ENCODE measurements around the gene MLN. TPM values are rescaled to one million over a fixed set of nuclear protein-coding genes. Genes with fewer than 3 reads are reported as not detected.

Gene MLN
- total and polyA plus RNA-seq, 10 donors: not detected

Other genes with a start within 250 kb of the MLN start
- gene BAK1, start 223.7 kb downstream of the MLN start, total RNA-seq: 10 to 100 TPM; 22.6 to 34.4 (median 28.3) TPM
- gene BAK1, start 223.7 kb downstream of the MLN start, polyA plus RNA-seq: 10 to 100 TPM; 14.9 to 32.2 (median 20.6) TPM
- 10 to 100 TPM; 42.1 to 95.6 (median 68.1) TPM for gene ITPR3, start 182.7 kb downstream of the MLN start, total RNA-seq
- 10 to 100 TPM in 2 of 3 donors, 1 to 10 TPM in 1; 9.9 to 37.9 (median 20.0) TPM for gene ITPR3, start 182.7 kb downstream of the MLN start, polyA plus RNA-seq
- 10 to 100 TPM in 6 of 7 donors, 1 to 10 TPM in 1; 8.7 to 34.8 (median 22.4) TPM for gene UQCC2, start 92.3 kb downstream of the MLN start, total RNA-seq
- gene UQCC2, start 92.3 kb downstream of the MLN start, polyA plus RNA-seq: 10 to 100 TPM; 58.7 to 77.0 (median 66.4) TPM
- 1 to 10 TPM in 6 of 7 donors, under 1 TPM in 1; 0.70 to 5.8 (median 2.7) TPM for gene IP6K3, start 57.1 kb downstream of the MLN start, total RNA-seq
- gene IP6K3, start 57.1 kb downstream of the MLN start, polyA plus RNA-seq: under 1 TPM; 0.30 to 0.64 (median 0.36) TPM
- 10 to 100 TPM; 59.3 to 97.6 (median 71.6) TPM for gene LEMD2, start 14.9 kb downstream of the MLN start, total RNA-seq
- gene LEMD2, start 14.9 kb downstream of the MLN start, polyA plus RNA-seq: 10 to 100 TPM; 38.6 to 60.8 (median 50.6) TPM